ENCODE data around the gene RPS17.
"Not testable (repeated sequence)": the region's sequence is repeated elsewhere in the genome, so short reads cannot be mapped to it uniquely, and the experiment has no call there.

Gene RPS17

DNA sequence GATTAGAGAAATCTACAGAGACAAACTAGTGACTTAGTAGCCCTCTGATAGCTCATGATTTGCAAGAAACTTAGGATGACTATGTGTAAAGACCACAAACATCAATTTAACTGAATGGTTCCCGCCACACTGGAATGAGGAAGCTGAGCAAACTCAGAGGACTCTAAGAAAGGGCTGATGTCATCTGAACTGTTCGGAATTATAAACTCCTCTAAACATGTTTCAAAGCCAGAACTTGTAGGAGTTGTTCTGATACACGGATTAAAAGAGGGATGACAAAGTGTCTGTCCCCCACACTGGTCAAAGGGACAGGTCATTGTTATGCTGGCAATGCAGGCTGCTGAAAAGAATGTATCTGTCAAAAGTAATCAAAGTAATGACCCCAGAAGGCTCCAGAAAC is 34.4 kb downstream of the RPS17 start:
- DNase-seq = not testable (repeated sequence)

GRCh38 chr15:82504074-82504473 is 36.2 kb downstream of the RPS17 start:
- DNase-seq = not testable (repeated sequence)

DNA sequence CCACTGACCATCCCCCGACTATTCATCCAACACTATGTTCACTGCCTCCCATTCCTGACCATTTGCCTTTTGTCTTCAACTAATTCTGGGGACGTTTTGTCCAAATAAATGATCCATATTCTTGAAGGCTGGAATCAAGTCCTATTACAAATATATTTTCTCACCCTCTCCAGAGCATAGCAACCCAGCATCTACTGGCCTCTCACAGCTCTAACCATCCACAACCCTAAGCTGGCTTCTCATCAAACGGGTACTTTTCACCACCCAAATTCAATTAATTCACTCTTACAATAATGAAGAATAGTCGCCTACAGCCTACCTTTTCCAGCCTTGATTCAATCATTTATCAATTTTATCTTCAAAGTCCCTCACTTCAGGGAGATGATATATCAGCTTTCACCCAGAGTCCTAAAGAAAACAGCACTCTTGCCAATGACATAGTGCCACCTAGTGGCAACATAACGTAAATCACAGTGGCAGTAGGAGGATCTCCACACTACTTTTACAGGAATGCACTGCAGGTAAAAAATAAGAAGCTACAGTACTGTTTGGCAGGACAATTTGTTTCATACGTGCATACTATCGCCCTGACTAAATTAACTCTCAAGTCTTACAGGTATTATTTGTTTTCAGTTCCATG is 37.4 kb downstream of the RPS17 start:
- not testable (repeated sequence) for DNase-seq

GRCh38 chr15:82500772-82501171 is 39.5 kb downstream of the RPS17 start:
- not testable (repeated sequence) for DNase-seq

DNA sequence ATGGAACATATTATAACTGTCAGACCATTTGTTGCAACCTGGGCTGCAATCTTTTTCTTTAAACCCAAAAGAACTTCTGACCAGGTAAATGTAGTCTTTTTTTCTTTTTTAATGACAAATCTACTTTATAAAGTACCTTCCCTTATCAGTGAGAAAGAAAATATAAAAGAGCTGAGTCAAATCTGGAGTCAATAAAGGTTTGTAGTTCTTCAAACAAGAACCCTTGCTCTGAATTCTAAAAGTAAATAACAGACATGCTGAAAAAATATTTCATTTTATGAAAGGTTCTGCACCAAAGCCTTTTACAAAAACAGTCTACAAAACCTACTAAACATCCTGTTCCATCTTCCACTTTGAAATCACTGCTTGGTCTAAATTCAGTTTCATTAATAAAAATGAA is 42.3 kb downstream of the RPS17 start:
- DNase-seq = not testable (repeated sequence)

GRCh38 chr15:82488250-82488649 is 52.0 kb downstream of the RPS17 start:
- not testable (repeated sequence) for DNase-seq

DNA sequence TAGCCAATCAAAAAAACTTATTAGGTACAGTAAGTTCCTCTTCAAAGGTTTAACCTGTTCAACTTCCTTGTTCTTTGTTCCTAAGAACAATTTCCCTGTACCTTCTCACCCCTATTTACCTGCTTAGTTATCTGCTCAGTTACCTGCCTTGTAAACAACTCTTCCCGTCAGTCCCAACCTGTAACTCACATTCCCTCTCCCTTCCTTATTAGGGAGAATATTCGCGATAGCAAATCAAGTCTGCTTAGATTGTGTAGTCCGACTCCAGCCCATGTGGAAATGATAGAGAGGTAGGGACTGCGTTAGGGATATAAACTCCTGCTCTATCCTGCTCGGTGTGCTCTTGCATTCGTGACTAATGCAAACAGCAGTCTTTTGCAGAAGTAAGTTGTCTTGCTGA is 53.2 kb downstream of the RPS17 start:
- not testable (repeated sequence) for DNase-seq
